Measurements from ENCODE around the gene ATP8B4.

Gene ATP8B4

GRCh38 chr15:50110285-50110684, 8.7 kb downstream of the ATP8B4 start:
- no peak overlapping the region for H3K4me3 ChIP-seq (ENCODE audit: low read depth, low read length, poor library complexity, severe bottlenecking)
- no peak overlapping the region for H2AFZ ChIP-seq (ENCODE audit: low read length)
- no peaks in the 10 kb centered on the region for H3K4me1 ChIP-seq (ENCODE audit: insufficient read depth, low read length, severe bottlenecking)
- H3F3A ChIP-seq (ENCODE audit: insufficient read depth, low read length) = no peaks in the 10 kb centered on the region
- H3K4me2 ChIP-seq (ENCODE audit: low read length) = no peak overlapping the region
- H3K27me3 ChIP-seq (ENCODE audit: insufficient read depth, low read length) = no peaks in the 10 kb centered on the region
- H3K27ac ChIP-seq (ENCODE audit: low read depth, low read length, poor library complexity, severe bottlenecking) = no peak overlapping the region
- TF ChIP-seq CTCF (IDR thresholded peaks at IDR 0.05; ENCODE audit: low read length) = no peak
- no peaks in the 10 kb centered on the region for H3K9me2 ChIP-seq (ENCODE audit: low read depth, low read length)
- no peaks in the 10 kb centered on the region for H3K36me3 ChIP-seq (ENCODE audit: insufficient read depth, low read length)
- no peaks in the 10 kb centered on the region for H3K9me3 ChIP-seq (ENCODE audit: low read length)
- H3K79me2 ChIP-seq (ENCODE audit: insufficient read depth, low read length) = no peaks in the 10 kb centered on the region
- no peaks in the 10 kb centered on the region for H4K20me1 ChIP-seq (ENCODE audit: insufficient read depth, low read length)
- no peak overlapping the region for H3K9ac ChIP-seq (ENCODE audit: low read length)

GRCh38 chr15:50109076-50109987, 9.7 kb downstream of the ATP8B4 start:
- no peaks in the 10 kb centered on the region for H3K4me1 ChIP-seq (ENCODE audit: insufficient read depth, low read length, severe bottlenecking)
- no peak for TF ChIP-seq CTCF (IDR thresholded peaks at IDR 0.05; ENCODE audit: low read length)
- TF ChIP-seq EZH2 (IDR thresholded peaks at IDR 0.05; ENCODE audit: borderline replicate concordance, low read length) = no peak
- H3K4me3 ChIP-seq (ENCODE audit: low read depth, low read length, poor library complexity, severe bottlenecking) = no peak overlapping the region
- no peak overlapping the region for H3K9ac ChIP-seq (ENCODE audit: low read length)
- no peaks in the 10 kb centered on the region for H3K79me2 ChIP-seq (ENCODE audit: insufficient read depth, low read length)
- no peaks in the 10 kb centered on the region for H3K9me2 ChIP-seq (ENCODE audit: low read depth, low read length)
- no peak overlapping the region for H2AFZ ChIP-seq (ENCODE audit: low read length)
- no peaks in the 10 kb centered on the region for H3K36me3 ChIP-seq (ENCODE audit: insufficient read depth, low read length)
- H3K27me3 ChIP-seq (ENCODE audit: insufficient read depth, low read length) = no peaks in the 10 kb centered on the region
- no peaks in the 10 kb centered on the region for H3K9me3 ChIP-seq (ENCODE audit: low read length)
- H4K20me1 ChIP-seq (ENCODE audit: insufficient read depth, low read length) = no peaks in the 10 kb centered on the region
- H3K27ac ChIP-seq (ENCODE audit: low read depth, low read length, poor library complexity, severe bottlenecking) = no peak overlapping the region
- H3F3A ChIP-seq (ENCODE audit: insufficient read depth, low read length) = no peaks in the 10 kb centered on the region
- H3K4me2 ChIP-seq (ENCODE audit: low read length) = no peak overlapping the region

GRCh38 chr15:50108461-50108860, 10.6 kb downstream of the ATP8B4 start:
- Histone ChIP-seq H3K9me3 (ENCODE audit: low read length) (no peaks in the 10 kb centered on the region), H4K20me1 (ENCODE audit: insufficient read depth, low read length) (no peaks in the 10 kb centered on the region), H3K4me2 (ENCODE audit: low read length) (no peak overlapping the region), H3K4me1 (ENCODE audit: insufficient read depth, low read length, severe bottlenecking) (no peaks in the 10 kb centered on the region), H3F3A (ENCODE audit: insufficient read depth, low read length) (no peaks in the 10 kb centered on the region), H3K9me2 (ENCODE audit: low read depth, low read length) (no peaks in the 10 kb centered on the region), H3K27ac (ENCODE audit: low read depth, low read length, poor library complexity, severe bottlenecking) (no peak overlapping the region), H3K27me3 (ENCODE audit: insufficient read depth, low read length) (no peaks in the 10 kb centered on the region), H3K9ac (ENCODE audit: low read length) (no peak overlapping the region), H3K79me2 (ENCODE audit: insufficient read depth, low read length) (no peaks in the 10 kb centered on the region), H3K36me3 (ENCODE audit: insufficient read depth, low read length) (no peaks in the 10 kb centered on the region), H2AFZ (ENCODE audit: low read length) (no peak overlapping the region), H3K4me3 (ENCODE audit: low read depth, low read length, poor library complexity, severe bottlenecking) (no peak overlapping the region)
- TF ChIP-seq EZH2 (IDR thresholded peaks at IDR 0.05; ENCODE audit: borderline replicate concordance, low read length) = no peak
- no peak for TF ChIP-seq CTCF (IDR thresholded peaks at IDR 0.05; ENCODE audit: low read length)
